Activated T-helper 2 cell treated with anti-CD3 and anti-CD28 coated beads, Interferon-gamma antibody, Interleukin-2, Interleukin-4, amounts not matched to agents 10 μg/mL and 5 μg/mL and 100 μg/mL, durations not matched to agents 14 hours and 24 hours and 36 hours (primary cell): ENCODE measurements around the gene GRK1. TPM values are rescaled to one million over a fixed set of nuclear protein-coding genes. Genes with fewer than 3 reads are reported as not detected.

Experiments used
- DNase-seq: peaks from one replicate; pipeline ENCODE4 v3.0.0; 2021; ENCODE audit warnings: low spot score
- H3K27ac Mint-ChIP-seq: one replicate; pipeline ENCODE4 v1.8.0; 2021; ENCODE audit warnings: mixed read lengths
- H3K27me3 Mint-ChIP-seq: one replicate; pipeline ENCODE4 v1.8.0; 2021; ENCODE audit warnings: low read depth, mixed read lengths
- H3K36me3 Mint-ChIP-seq: one replicate; pipeline ENCODE4 v1.8.0; 2021; ENCODE audit warnings: low read depth, mixed read lengths
- H3K4me1 Mint-ChIP-seq: one replicate; pipeline ENCODE4 v1.8.0; 2021; ENCODE audit warnings: low read depth, mixed read lengths
- H3K4me3 Mint-ChIP-seq: one replicate; pipeline ENCODE4 v1.8.0; 2021; ENCODE audit warnings: low read depth, mild to moderate bottlenecking, moderate library complexity, mixed read lengths
- H3K9me3 Mint-ChIP-seq: one replicate; pipeline ENCODE4 v1.8.0; 2021; ENCODE audit warnings: mixed read lengths
- intact Hi-C: fragments of 100-400 bp; cut with micrococcal nuclease; formaldehyde crosslinking; loops from one replicate; pipeline ENCODE4 v1.15.1; 2023
- total RNA-seq: library from RNA; stranded (reverse); gene quantifications from 2 replicates; pipeline ENCODE4 v1.2.3, GENCODE V29; 2022

The GRK1 gene
- total RNA-seq, 1 donor from 2014 or later = 0.11 TPM

- Mint-ChIP-seq H3K27ac (no peak overlapping the region), H3K36me3 (no peaks in the 10 kb centered on the region), H3K27me3 (no peaks in the 10 kb centered on the region), H3K4me1 (peaks cover 4% of the 10 kb centered on the region), H3K9me3 (peaks cover 10% of the 10 kb centered on the region), H3K4me3 (no peak overlapping the region)
- intact Hi-C loops = no loop called here
- no peak for DNase-seq
These were observed 104.8 kb downstream of the GRK1 start for GRCh38 chr13:113771709-113772331.

- Mint-ChIP-seq H3K4me3 (no peak overlapping the region), H3K27me3 (peaks cover 5% of the 10 kb centered on the region)
These were observed 107.4 kb downstream of the GRK1 start for GRCh38 chr13:113774177-113775107.

GRCh38 chr13:113775451-113776145 lies 108.6 kb downstream of the GRK1 start:
- peaks cover 11% of the 10 kb centered on the region for H3K27me3 Mint-ChIP-seq
- peaks cover 4% of the 10 kb centered on the region for H3K4me1 Mint-ChIP-seq
- peaks cover 10% of the 10 kb centered on the region for H3K9me3 Mint-ChIP-seq
- no peak overlapping the region for H3K27ac Mint-ChIP-seq
- no peaks in the 10 kb centered on the region for H3K36me3 Mint-ChIP-seq
- DNase-seq = no peak
- no peak overlapping the region for H3K4me3 Mint-ChIP-seq
- intact Hi-C loops = no loop called here

More at GRCh38 chr13:113774177-113775107, 107.4 kb downstream of the GRK1 start:
- no peak for DNase-seq
- H3K36me3 Mint-ChIP-seq = no peaks in the 10 kb centered on the region
- peaks cover 4% of the 10 kb centered on the region for H3K4me1 Mint-ChIP-seq
- peaks cover 10% of the 10 kb centered on the region for H3K9me3 Mint-ChIP-seq
- intact Hi-C loops = no loop called here
- no peak overlapping the region for H3K27ac Mint-ChIP-seq

- Mint-ChIP-seq H3K36me3 (no peaks in the 10 kb centered on the region), H3K27ac (no peak overlapping the region), H3K4me3 (no peak overlapping the region), H3K9me3 (peaks cover 10% of the 10 kb centered on the region), H3K4me1 (peaks cover 4% of the 10 kb centered on the region), H3K27me3 (peaks cover 11% of the 10 kb centered on the region)
- intact Hi-C loops = no loop called here
- DNase-seq = no peak
These were observed 109.5 kb downstream of the GRK1 start for GRCh38 chr13:113776231-113777125.

- Mint-ChIP-seq H3K4me1 (no peaks in the 10 kb centered on the region), H3K36me3 (no peaks in the 10 kb centered on the region), H3K27ac (no peak overlapping the region), H3K9me3 (peaks cover 2% of the 10 kb centered on the region), H3K4me3 (no peak overlapping the region), H3K27me3 (peaks cover 11% of the 10 kb centered on the region)
- intact Hi-C loops = no loop called here
- DNase-seq = no peak
These were observed 110.6 kb downstream of the GRK1 start for GRCh38 chr13:113777311-113778260.

- peaks cover 17% of the 10 kb centered on the region for H3K27me3 Mint-ChIP-seq
- DNase-seq = no peak
- intact Hi-C loops = no loop called here
- no peak overlapping the region for H3K27ac Mint-ChIP-seq
- no peak overlapping the region for H3K4me3 Mint-ChIP-seq
- H3K9me3 Mint-ChIP-seq = no peaks in the 10 kb centered on the region
- no peaks in the 10 kb centered on the region for H3K4me1 Mint-ChIP-seq
- H3K36me3 Mint-ChIP-seq = no peaks in the 10 kb centered on the region
These were observed 114.6 kb downstream of the GRK1 start for GRCh38 chr13:113781571-113781970.

- Mint-ChIP-seq H3K4me3 (no peak overlapping the region), H3K27ac (no peak overlapping the region)
- intact Hi-C loops = no loop called here
These were observed 115.5 kb downstream of the GRK1 start for GRCh38 chr13:113782472-113782871.

GRCh38 chr13:113783200-113783881 lies 116.3 kb downstream of the GRK1 start:
- Mint-ChIP-seq H3K4me3 (no peak overlapping the region), H3K27ac (no peak overlapping the region), H3K27me3 (peaks cover 17% of the 10 kb centered on the region), H3K36me3 (no peaks in the 10 kb centered on the region), H3K4me1 (no peaks in the 10 kb centered on the region), H3K9me3 (no peaks in the 10 kb centered on the region)
- intact Hi-C loops = no loop called here
- no peak for DNase-seq

More at GRCh38 chr13:113782472-113782871, 115.5 kb downstream of the GRK1 start:
- H3K36me3 Mint-ChIP-seq = no peaks in the 10 kb centered on the region
- no peaks in the 10 kb centered on the region for H3K4me1 Mint-ChIP-seq
- DNase-seq = no peak
- H3K9me3 Mint-ChIP-seq = no peaks in the 10 kb centered on the region
- H3K27me3 Mint-ChIP-seq = peaks cover 17% of the 10 kb centered on the region

- intact Hi-C loops = no loop called here
These were observed 117.1 kb downstream of the GRK1 start for GRCh38 chr13:113783966-113784644.

GRCh38 chr13:113784645-113785024 lies 117.6 kb downstream of the GRK1 start:
- H3K27ac Mint-ChIP-seq = no peak overlapping the region
- DNase-seq = no peak
- H3K4me3 Mint-ChIP-seq = no peak overlapping the region
- no peaks in the 10 kb centered on the region for H3K36me3 Mint-ChIP-seq
- no peaks in the 10 kb centered on the region for H3K9me3 Mint-ChIP-seq
- H3K4me1 Mint-ChIP-seq = no peaks in the 10 kb centered on the region
- peaks cover 11% of the 10 kb centered on the region for H3K27me3 Mint-ChIP-seq
- intact Hi-C loops = no loop called here

More at GRCh38 chr13:113783966-113784644, 117.1 kb downstream of the GRK1 start:
- DNase-seq = no peak
- H3K27me3 Mint-ChIP-seq = peaks cover 12% of the 10 kb centered on the region
- no peak overlapping the region for H3K27ac Mint-ChIP-seq
- H3K9me3 Mint-ChIP-seq = no peaks in the 10 kb centered on the region
- no peaks in the 10 kb centered on the region for H3K36me3 Mint-ChIP-seq
- H3K4me1 Mint-ChIP-seq = no peaks in the 10 kb centered on the region
- H3K4me3 Mint-ChIP-seq = no peak overlapping the region
